GM23248 (cell line): ENCODE data around the gene METTL5. TPM values are rescaled to one million over a fixed set of nuclear protein-coding genes. Genes with fewer than 3 reads are reported as not detected.
"Not testable (repeated sequence)": the region's sequence is repeated elsewhere in the genome, so short reads cannot be mapped to it uniquely, and the experiment has no call there.

Experiments used
- DNase-seq: peaks from one replicate; pipeline ENCODE4 v3.0.0-alpha.2; 2015
- H2AFZ ChIP-seq: fragments of 200-600 bp; sonication (generic); 2 replicates; pipeline ENCODE4 v1.6.1; 2016; ENCODE audit warnings: antibody characterized with exemption
- H3F3A ChIP-seq: fragments of 200-600 bp; sonication (generic); 2 replicates; pipeline ENCODE4 v1.6.1; 2016; ENCODE audit warnings: mild to moderate bottlenecking, antibody characterized with exemption, mixed run types; ENCODE audit not compliant: insufficient read depth
- H3K27ac ChIP-seq: fragments of 200-600 bp; sonication (generic); 2 replicates; pipeline ENCODE4 v1.5.1; 2016; ENCODE audit warnings: mild to moderate bottlenecking
- H3K27me3 ChIP-seq: fragments of 200-600 bp; sonication (generic); replicated peaks from 2 replicates; pipeline ENCODE4 v1.6.1; 2016; ENCODE audit warnings: mild to moderate bottlenecking; ENCODE audit not compliant: insufficient read depth
- H3K36me3 ChIP-seq: fragments of 200-600 bp; sonication (generic); 2 replicates; pipeline ENCODE4 v1.6.1; 2016; ENCODE audit warnings: low read depth, mild to moderate bottlenecking
- H3K4me1 ChIP-seq: fragments of 200-600 bp; sonication (generic); 2 replicates; pipeline ENCODE4 v1.6.1; 2016; ENCODE audit warnings: mild to moderate bottlenecking; ENCODE audit not compliant: insufficient read depth
- H3K4me2 ChIP-seq: fragments of 200-600 bp; sonication (generic); one replicate; pipeline ENCODE4 v1.6.1; 2016; ENCODE audit warnings: mild to moderate bottlenecking; ENCODE audit not compliant: unreplicated experiment
- H3K4me3 ChIP-seq: fragments of 200-600 bp; sonication (generic); 2 replicates; pipeline ENCODE4 v1.5.1; 2016; ENCODE audit warnings: mild to moderate bottlenecking
- H3K79me2 ChIP-seq: fragments of 200-600 bp; sonication (generic); 2 replicates; pipeline ENCODE4 v1.6.1; 2016; ENCODE audit warnings: mild to moderate bottlenecking; ENCODE audit not compliant: insufficient read depth
- H3K9ac ChIP-seq: fragments of 200-600 bp; sonication (generic); 2 replicates; pipeline ENCODE4 v1.6.1; 2016; ENCODE audit warnings: mild to moderate bottlenecking
- H3K9me2 ChIP-seq: fragments of 200-600 bp; sonication (generic); 2 replicates; pipeline ENCODE4 v1.6.1; 2016; ENCODE audit warnings: mixed run types, mild to moderate bottlenecking, moderate library complexity; ENCODE audit not compliant: insufficient read depth
- H3K9me3 ChIP-seq: fragments of 200-600 bp; sonication (generic); one replicate; pipeline ENCODE4 v1.6.1; 2017; ENCODE audit warnings: low read depth
- H4K20me1 ChIP-seq: fragments of 200-600 bp; sonication (generic); 2 replicates; pipeline ENCODE4 v1.6.0; 2016; ENCODE audit not compliant: insufficient read depth
- EZH2 ChIP-seq: fragments of 200-600 bp; sonication (generic); IDR thresholded peaks from 2 replicates; pipeline ENCODE4 v1.6.1; 2018; ENCODE audit warnings: antibody characterized with exemption, mild to moderate bottlenecking; ENCODE audit not compliant: insufficient read depth, poor library complexity, severe bottlenecking
- EZH2phosphoT487 ChIP-seq: fragments of 200-600 bp; sonication (generic); IDR thresholded peaks from 2 replicates; pipeline ENCODE4 v1.6.1; 2018; ENCODE audit warnings: antibody characterized with exemption, moderate library complexity, mild to moderate bottlenecking, low read depth; ENCODE audit not compliant: insufficient read depth
- WGBS, 2 experiments: methylation state at CpG; one replicate each; pipeline ENCODE4 v1.1.6; 2015 to 2017; ENCODE audit warnings: low lambda C conversion rate in 2 of 2, low coverage in 1 of 2; ENCODE audit errors: missing lambda C conversion rate in 2 of 2; 5-methylcytosine and 5-hydroxymethylcytosine counted together
- in situ Hi-C: fragments of 300-500 bp; cut with MboI; formaldehyde crosslinking; loops from 2 replicates; pipeline ENCODE4 v1.15.0; 2020
- polyA plus RNA-seq: library from polyadenylated mRNA; unstranded; fragments of >200 nt; fragmentation: Nextera tagmentation; extraction: Ambion mirVana; gene quantifications from 2 replicates; pipeline ENCODE4 v1.2.1, GENCODE V29; 2016
- total RNA-seq: library from RNA; depleted of rRNA; stranded (reverse); fragments of >200 nt; shearing (Covaris generic); gene quantifications from 2 replicates; pipeline ENCODE4 v1.2.3, GENCODE V29; 2014

The METTL5 gene
- total and polyA plus RNA-seq, 2 experiments from 2014 or later = 29.2 to 83.2 TPM

DNA sequence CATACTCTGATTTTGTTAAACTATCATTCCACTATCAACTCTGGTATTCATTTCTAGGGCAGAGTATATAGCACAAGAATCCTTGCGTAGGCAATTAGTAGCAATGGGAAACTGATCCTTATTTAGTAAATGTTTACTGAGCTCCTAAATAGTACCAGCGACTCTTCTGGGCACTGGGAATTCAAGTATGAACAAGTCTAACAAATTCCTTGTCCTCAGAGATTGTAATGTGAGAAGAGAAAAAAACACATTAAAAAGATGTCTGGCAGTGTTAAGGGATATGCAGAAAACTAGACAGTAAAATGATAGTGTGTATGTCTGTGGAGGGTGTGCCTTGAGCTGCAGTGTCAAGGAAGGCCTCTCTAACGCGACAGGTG, 721 bp downstream of the METTL5 start:
- Histone ChIP-seq H4K20me1 (no peaks in the 10 kb centered on the region), H3K79me2 (peaks cover 59% of the 10 kb centered on the region), H3K9me3 (no peaks in the 10 kb centered on the region), H3K4me1 (peaks cover 37% of the 10 kb centered on the region), H3K9ac (peak overlapping the region; percentile 70), H3K27ac (no peak overlapping the region; the same call in 1 of the 2 replicates), H3F3A (peaks cover 16% of the 10 kb centered on the region; the same call in 1 of the 2 replicates), H2AFZ (peak overlapping the region; percentile 87), H3K27me3 (no peaks in the 10 kb centered on the region), H3K4me2 (peak overlapping the region; percentile 94), H3K9me2 (no peaks in the 10 kb centered on the region), H3K36me3 (0 out of 2 replicates have a peak, but pooled peaks cover 5% of the 10 kb centered on the region), H3K4me3 (peak overlapping the region; percentile 86)
- TF ChIP-seq EZH2 = no peak
- TF ChIP-seq EZH2phosphoT487 = no peak
- DNase-seq = no peak
- WGBS, 2 experiments = 13 to 17% methylated on average over 4 of the region's 4 CpGs
- in situ Hi-C loops = no loop called here

DNA sequence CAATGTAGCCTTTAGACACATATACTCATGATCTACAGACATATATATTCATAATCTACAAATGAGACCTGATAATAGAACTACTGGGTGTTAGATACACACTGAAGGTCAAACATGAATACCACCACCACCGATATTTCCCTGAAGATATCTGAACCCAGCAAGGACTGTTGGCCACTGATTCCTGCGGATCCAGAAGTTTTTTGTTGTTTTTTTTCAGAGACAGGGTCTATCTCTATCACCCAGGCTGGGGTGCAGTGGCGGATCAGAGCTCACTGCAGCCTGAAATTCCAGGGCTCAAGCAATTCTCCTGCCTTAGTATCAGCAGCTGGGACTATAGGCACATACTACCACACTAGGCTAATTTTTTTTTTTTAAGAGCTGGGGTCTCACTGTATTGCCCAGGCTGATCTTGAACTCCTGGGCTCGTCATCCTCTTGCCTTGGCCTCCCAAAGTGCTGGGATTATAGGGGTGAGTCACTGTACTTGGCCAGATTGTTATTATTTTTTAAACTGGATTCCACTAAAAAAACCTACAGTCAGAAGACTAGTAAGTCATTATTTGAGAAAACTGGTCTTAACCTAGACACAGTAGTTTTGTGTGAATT, 1.8 kb downstream of the METTL5 start:
- no peak for DNase-seq
- no peak for TF ChIP-seq EZH2
- TF ChIP-seq EZH2phosphoT487 = no peak

DNA sequence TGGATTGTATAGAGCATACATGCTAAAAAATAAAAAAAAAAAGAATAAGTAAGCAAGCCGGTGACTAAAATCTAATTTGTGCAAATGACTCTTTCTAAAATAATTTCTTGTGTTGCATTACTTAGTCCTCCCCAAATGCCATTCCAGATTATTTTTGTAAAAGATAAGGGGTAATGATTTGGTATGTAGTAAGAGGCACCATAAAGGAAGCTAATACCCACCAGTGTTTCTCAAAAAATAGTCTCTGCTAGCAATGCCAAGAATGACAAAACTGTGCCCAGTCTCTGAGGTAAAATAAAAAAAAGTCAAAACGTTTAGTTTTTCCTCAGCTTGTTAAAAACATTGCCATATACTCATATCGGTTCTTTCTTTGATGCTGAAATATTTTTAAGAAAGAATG, 2.7 kb downstream of the METTL5 start:
- in situ Hi-C loops = no loop called here
- peaks cover 11% of the 10 kb centered on the region for H3K36me3 ChIP-seq
- H3K9me2 ChIP-seq = no peaks in the 10 kb centered on the region
- H3K4me1 ChIP-seq = peaks cover 39% of the 10 kb centered on the region
- H2AFZ ChIP-seq = no peak overlapping the region
- H3K4me2 ChIP-seq = no peak overlapping the region
- H3K9me3 ChIP-seq = no peaks in the 10 kb centered on the region
- H3K79me2 ChIP-seq = peaks cover 61% of the 10 kb centered on the region
- TF ChIP-seq EZH2 (no peak), EZH2phosphoT487 (no peak)
- 43 to 54% methylated on average over 3 of the region's 3 CpGs for WGBS, 2 experiments
- no peaks in the 10 kb centered on the region for H4K20me1 ChIP-seq
- peaks cover 22% of the 10 kb centered on the region; the same call in 1 of the 2 replicates for H3F3A ChIP-seq
- no peak for DNase-seq
- H3K9ac ChIP-seq = no peak overlapping the region
- no peak overlapping the region for H3K27ac ChIP-seq
- H3K4me3 ChIP-seq = no peak overlapping the region
- no peaks in the 10 kb centered on the region for H3K27me3 ChIP-seq

More for the DNA sequence above, 1.8 kb downstream of the METTL5 start:
- H3K4me2 ChIP-seq = peak overlapping the region; percentile 94
- H4K20me1 ChIP-seq = no peaks in the 10 kb centered on the region
- in situ Hi-C loops = no loop called here
- no peak overlapping the region for H3K27ac ChIP-seq
- H3K79me2 ChIP-seq = peaks cover 59% of the 10 kb centered on the region
- no peak overlapping the region for H2AFZ ChIP-seq
- H3K9ac ChIP-seq = no peak overlapping the region
- H3K9me3 ChIP-seq = no peaks in the 10 kb centered on the region
- H3K27me3 ChIP-seq = no peaks in the 10 kb centered on the region
- peak overlapping the region; percentile 86; the same call in 1 of the 2 replicates for H3K4me3 ChIP-seq
- 93 to 96% methylated on average over 4 of the region's 4 CpGs for WGBS, 2 experiments
- H3K36me3 ChIP-seq = 0 out of 2 replicates have a peak, but pooled peaks cover 5% of the 10 kb centered on the region
- peaks cover 21% of the 10 kb centered on the region; the same call in 1 of the 2 replicates for H3F3A ChIP-seq
- H3K9me2 ChIP-seq = no peaks in the 10 kb centered on the region
- peaks cover 39% of the 10 kb centered on the region for H3K4me1 ChIP-seq

DNA sequence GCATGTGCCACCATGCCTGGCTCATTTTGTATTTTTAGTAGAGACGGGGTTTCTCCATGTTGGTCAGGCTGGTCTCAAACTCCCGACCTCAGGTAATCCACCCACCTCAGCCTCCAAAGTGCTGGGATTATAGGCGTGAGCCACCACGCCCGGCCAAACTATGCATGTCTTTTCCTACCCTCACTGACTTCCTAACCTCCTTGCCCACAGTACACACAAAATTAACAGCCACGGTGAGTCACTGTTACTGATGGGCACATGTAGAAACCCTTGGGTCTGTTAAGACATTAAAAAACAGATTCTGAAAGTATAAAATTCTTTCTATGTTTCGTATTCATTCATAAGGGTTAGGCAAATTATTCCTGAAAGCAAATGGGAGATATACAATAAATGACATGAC, 4.6 kb downstream of the METTL5 start:
- H3K9me2 ChIP-seq, H3K4me3 ChIP-seq, H2AFZ ChIP-seq, H3K9ac ChIP-seq, H3K27me3 ChIP-seq, H3K9me3 ChIP-seq, in situ Hi-C loops, H4K20me1 ChIP-seq: not testable (repeated sequence)
- Histone ChIP-seq H3F3A (peaks cover 42% of the 10 kb centered on the region; the same call in 1 of the 2 replicates), H3K4me2 (peak overlapping the region; percentile 21), H3K4me1 (peaks cover 49% of the 10 kb centered on the region), H3K27ac (0 out of 2 replicates have a peak overlapping the region, but pooled peaks have one; percentile 0), H3K36me3 (peaks cover 21% of the 10 kb centered on the region), H3K79me2 (peaks cover 72% of the 10 kb centered on the region)
- 74 to 75% methylated on average over 7 of the region's 7 CpGs for WGBS, 2 experiments
- DNase-seq = peak; percentile 58
